AG10803 (cell line): ENCODE results near the gene MOCS3.
A peak's percentile ranks its signal among the peaks of the same experiment; 100 is the strongest.

Source experiments
- DNase-seq: peaks from one replicate; pipeline ENCODE4 v3.0.0; 2010; ENCODE audit warnings: low read depth
- H3K4me3 ChIP-seq: 2 replicates; pipeline ENCODE4 v1.5.1; 2011; ENCODE audit warnings: mild to moderate bottlenecking, low read length, control low read depth
- CTCF ChIP-seq: conservative IDR thresholded peaks from 2 replicates; pipeline ENCODE4 v1.5.1; 2011; ENCODE audit warnings: mild to moderate bottlenecking, low read length, control low read depth, inconsistent platforms

MOCS3 gene

GRCh38 chr20:50926530-50926929, 32.1 kb upstream of the MOCS3 start:
- H3K4me3 ChIP-seq: no peak overlapping the region
- TF ChIP-seq CTCF: no peak
- no peak for DNase-seq

GRCh38 chr20:50928469-50928868, 30.1 kb upstream of the MOCS3 start:
- peak overlapping the region; percentile 66 for H3K4me3 ChIP-seq
- no peak for DNase-seq
- TF ChIP-seq CTCF: peak; percentile 10; the same call in 1 of the 2 replicates

- DNase-seq: peak; percentile 95
- peak overlapping the region; percentile 66 for H3K4me3 ChIP-seq
- TF ChIP-seq CTCF: peak; percentile 93
Measured at GRCh38 chr20:50929299-50930138, 29.1 kb upstream of the MOCS3 start.

GRCh38 chr20:50930139-50930975, 28.3 kb upstream of the MOCS3 start:
- TF ChIP-seq CTCF: no peak
- H3K4me3 ChIP-seq: peak overlapping the region; percentile 66
- no peak for DNase-seq

GRCh38 chr20:50930976-50931305, 27.7 kb upstream of the MOCS3 start:
- H3K4me3 ChIP-seq: peak overlapping the region; percentile 66
- TF ChIP-seq CTCF: no peak
- no peak for DNase-seq

GRCh38 chr20:50931306-50932015, 27.2 kb upstream of the MOCS3 start, which contains the start of gene ADNP:
Gene ADNP, minus strand, starts transcription at chr20:50931437. Its CDS starts 27,441 bp downstream, at chr20:50903996.
- peak; percentile 55 for TF ChIP-seq CTCF

More at GRCh38 chr20:50931306-50932015, 27.2 kb upstream of the MOCS3 start, which contains the start of gene ADNP:
- peak; percentile 90 for DNase-seq
- H3K4me3 ChIP-seq: peak within 1 kb of the TSS; percentile 66
